GM23338 (cell line): ENCODE measurements around the gene IFIT1B. TPM values are rescaled to one million over a fixed set of nuclear protein-coding genes. Genes with fewer than 3 reads are reported as not detected.

ENCODE experiments used
- ATAC-seq: fragments of 200-7000 bp; cut with Tn5 transposase; 3 replicates; pipeline ENCODE4 v1.9.1; 2020
- DNase-seq: peaks from one replicate; pipeline ENCODE4 v3.0.0-alpha.2; 2015; ENCODE audit warnings: low spot score
- H2AFZ ChIP-seq: fragments of 200-600 bp; sonication (generic); 2 replicates; pipeline ENCODE4 v1.8.0; 2016; ENCODE audit warnings: antibody characterized with exemption, mild to moderate bottlenecking, moderate library complexity
- H3F3A ChIP-seq: fragments of 200-600 bp; sonication (generic); replicated peaks from 2 replicates; pipeline ENCODE4 v1.8.0; 2017; ENCODE audit warnings: antibody characterized with exemption, mixed run types, low read depth
- H3K27ac ChIP-seq: fragments of 200-600 bp; sonication (generic); 2 replicates; pipeline ENCODE4 v1.6.1; 2016; ENCODE audit warnings: low read depth
- H3K27me3 ChIP-seq: fragments of 200-600 bp; sonication (generic); 2 replicates; pipeline ENCODE4 v1.8.0; 2016; ENCODE audit warnings: mild to moderate bottlenecking, mixed run types, moderate library complexity; ENCODE audit not compliant: insufficient read depth
- H3K36me3 ChIP-seq: fragments of 200-600 bp; sonication (generic); 2 replicates; pipeline ENCODE4 v1.8.0; 2016; ENCODE audit warnings: mild to moderate bottlenecking; ENCODE audit not compliant: insufficient read depth
- H3K4me1 ChIP-seq: fragments of 200-600 bp; sonication (generic); 2 replicates; pipeline ENCODE4 v1.8.0; 2016; ENCODE audit warnings: mild to moderate bottlenecking, moderate library complexity; ENCODE audit not compliant: insufficient read depth
- H3K4me2 ChIP-seq: fragments of 200-600 bp; sonication (generic); 2 replicates; pipeline ENCODE4 v1.7.1; 2017; ENCODE audit warnings: mixed run types
- H3K4me3 ChIP-seq: fragments of 200-600 bp; sonication (generic); 2 replicates; pipeline ENCODE4 v1.6.1; 2016; ENCODE audit warnings: mixed run types
- H3K79me2 ChIP-seq: fragments of 200-600 bp; sonication (generic); replicated peaks from 2 replicates; pipeline ENCODE4 v1.8.0; 2017; ENCODE audit warnings: mild to moderate bottlenecking; ENCODE audit not compliant: insufficient read depth
- H3K9me2 ChIP-seq: fragments of 200-600 bp; sonication (generic); 2 replicates; pipeline ENCODE4 v1.8.0; 2017; ENCODE audit not compliant: insufficient read depth
- H4K20me1 ChIP-seq: fragments of 200-600 bp; sonication (generic); replicated peaks from 2 replicates; pipeline ENCODE4 v1.8.0; 2017; ENCODE audit warnings: mild to moderate bottlenecking; ENCODE audit not compliant: insufficient read depth
- H3K27ac Mint-ChIP-seq: 2 replicates; pipeline ENCODE4 v1.8.0; 2020; ENCODE audit warnings: inconsistent platforms, mild to moderate bottlenecking, moderate library complexity, mixed read lengths
- H3K27me3 Mint-ChIP-seq: 3 replicates; pipeline ENCODE4 v1.8.0; 2022; ENCODE audit warnings: low read depth, mild to moderate bottlenecking, moderate library complexity, mixed read lengths, inconsistent platforms; ENCODE audit not compliant: insufficient read depth, poor library complexity
- H3K36me3 Mint-ChIP-seq: 3 replicates; pipeline ENCODE4 v1.8.0; 2021; ENCODE audit warnings: low read depth, mild to moderate bottlenecking, inconsistent platforms, moderate library complexity, mixed read lengths
- H3K4me1 Mint-ChIP-seq: 3 replicates; pipeline ENCODE4 v1.8.0; 2020; ENCODE audit warnings: mild to moderate bottlenecking, inconsistent platforms, mixed read lengths
- H3K4me3 Mint-ChIP-seq: 3 replicates; pipeline ENCODE4 v1.8.0; 2021; ENCODE audit warnings: moderate library complexity, mild to moderate bottlenecking, inconsistent platforms, mixed read lengths
- H3K9me3 Mint-ChIP-seq: 3 replicates; pipeline ENCODE4 v1.8.0; 2020; ENCODE audit warnings: moderate library complexity, mild to moderate bottlenecking, inconsistent platforms, mixed read lengths
- CREB1 ChIP-seq: fragments of 250-450 bp; sonication (Bioruptor Pico); IDR thresholded peaks from 2 replicates; pipeline ENCODE4 v1.5.0; 2020; ENCODE audit warnings: low read depth, mild to moderate bottlenecking, moderate library complexity
- EZH2phosphoT487 ChIP-seq: fragments of 200-600 bp; sonication (generic); IDR thresholded peaks from one replicate; pipeline ENCODE4 v1.8.1; 2018; ENCODE audit warnings: antibody characterized with exemption; ENCODE audit not compliant: unreplicated experiment
- JUNB ChIP-seq: IDR thresholded peaks from one replicate; pipeline ENCODE4 v1.6.1; 2016; ENCODE audit warnings: antibody characterized with exemption; ENCODE audit not compliant: unreplicated experiment
- NANOG ChIP-seq: IDR thresholded peaks from 2 replicates; pipeline ENCODE4 v1.6.1; 2016; ENCODE audit warnings: antibody characterized with exemption, borderline replicate concordance
- POLR2AphosphoS5 ChIP-seq: IDR thresholded peaks from 2 replicates; pipeline ENCODE4 v1.6.1; 2016; ENCODE audit warnings: antibody characterized with exemption, low read depth
- ZNF331 ChIP-seq: fragments of 250-450 bp; sonication (Bioruptor Pico); IDR thresholded peaks from 2 replicates; pipeline ENCODE4 v1.5.0; 2020; ENCODE audit warnings: low read depth, mild to moderate bottlenecking, moderate library complexity
- polyA plus RNA-seq: library from polyadenylated mRNA; unstranded; fragments of >200 nt; fragmentation: Nextera tagmentation; extraction: Ambion mirVana; gene quantifications from 2 replicates; pipeline ENCODE4 v1.2.1, GENCODE V29; 2016
- total RNA-seq: library from RNA; depleted of rRNA; stranded (reverse); fragments of >200 nt; shearing (Covaris generic); gene quantifications from 2 replicates; pipeline ENCODE4 v1.2.3, GENCODE V29; 2014
- TF ChIP-seq, protein P1 (sequence below): IDR thresholded peaks from one replicate; pipeline ENCODE4 v1.6.1; 2018; ENCODE audit warnings: antibody characterized with exemption; ENCODE audit not compliant: unreplicated experiment
- TF ChIP-seq, protein P2 (sequence below): fragments of 250-450 bp; sonication (Bioruptor Pico); IDR thresholded peaks from 2 replicates; pipeline ENCODE4 v1.5.0; 2020; ENCODE audit warnings: mild to moderate bottlenecking, moderate library complexity

IFIT1B gene
- total and polyA plus RNA-seq, 2 experiments from 2014 or later: 0.10 TPM; not detected in 1

DNA sequence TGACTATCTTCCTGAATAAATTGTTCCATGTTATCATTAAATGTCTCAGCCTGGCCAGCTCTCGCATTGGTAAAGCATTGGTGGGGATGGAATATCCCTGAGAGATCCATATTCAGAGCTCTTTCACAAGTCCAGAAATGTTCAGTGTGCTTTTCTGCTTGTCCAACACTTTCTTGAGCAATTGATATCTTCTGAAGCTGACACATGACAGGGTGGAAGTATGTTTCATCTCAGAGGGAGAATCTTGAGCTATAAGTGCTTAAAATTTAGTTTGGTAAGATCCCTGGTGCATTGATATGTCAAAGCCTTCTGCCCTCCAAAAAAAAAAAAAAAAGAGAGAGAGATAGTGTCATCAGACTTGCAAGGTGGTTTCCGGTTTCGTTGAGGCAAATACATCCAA, 42.6 kb upstream of the IFIT1B start:
- H3K36me3 ChIP-seq: no peaks in the 10 kb centered on the region
- H3K27ac ChIP-seq: no peak overlapping the region
- H3K9me3 Mint-ChIP-seq: no peaks in the 10 kb centered on the region
- peaks cover 21% of the 10 kb centered on the region for H3K4me1 Mint-ChIP-seq
- TF ChIP-seq EZH2phosphoT487: no peak
- TF ChIP-seq JUNB: no peak
- TF ChIP-seq, protein P1, sequence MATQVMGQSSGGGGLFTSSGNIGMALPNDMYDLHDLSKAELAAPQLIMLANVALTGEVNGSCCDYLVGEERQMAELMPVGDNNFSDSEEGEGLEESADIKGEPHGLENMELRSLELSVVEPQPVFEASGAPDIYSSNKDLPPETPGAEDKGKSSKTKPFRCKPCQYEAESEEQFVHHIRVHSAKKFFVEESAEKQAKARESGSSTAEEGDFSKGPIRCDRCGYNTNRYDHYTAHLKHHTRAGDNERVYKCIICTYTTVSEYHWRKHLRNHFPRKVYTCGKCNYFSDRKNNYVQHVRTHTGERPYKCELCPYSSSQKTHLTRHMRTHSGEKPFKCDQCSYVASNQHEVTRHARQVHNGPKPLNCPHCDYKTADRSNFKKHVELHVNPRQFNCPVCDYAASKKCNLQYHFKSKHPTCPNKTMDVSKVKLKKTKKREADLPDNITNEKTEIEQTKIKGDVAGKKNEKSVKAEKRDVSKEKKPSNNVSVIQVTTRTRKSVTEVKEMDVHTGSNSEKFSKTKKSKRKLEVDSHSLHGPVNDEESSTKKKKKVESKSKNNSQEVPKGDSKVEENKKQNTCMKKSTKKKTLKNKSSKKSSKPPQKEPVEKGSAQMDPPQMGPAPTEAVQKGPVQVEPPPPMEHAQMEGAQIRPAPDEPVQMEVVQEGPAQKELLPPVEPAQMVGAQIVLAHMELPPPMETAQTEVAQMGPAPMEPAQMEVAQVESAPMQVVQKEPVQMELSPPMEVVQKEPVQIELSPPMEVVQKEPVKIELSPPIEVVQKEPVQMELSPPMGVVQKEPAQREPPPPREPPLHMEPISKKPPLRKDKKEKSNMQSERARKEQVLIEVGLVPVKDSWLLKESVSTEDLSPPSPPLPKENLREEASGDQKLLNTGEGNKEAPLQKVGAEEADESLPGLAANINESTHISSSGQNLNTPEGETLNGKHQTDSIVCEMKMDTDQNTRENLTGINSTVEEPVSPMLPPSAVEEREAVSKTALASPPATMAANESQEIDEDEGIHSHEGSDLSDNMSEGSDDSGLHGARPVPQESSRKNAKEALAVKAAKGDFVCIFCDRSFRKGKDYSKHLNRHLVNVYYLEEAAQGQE: no peak
- TF ChIP-seq, protein P2, sequence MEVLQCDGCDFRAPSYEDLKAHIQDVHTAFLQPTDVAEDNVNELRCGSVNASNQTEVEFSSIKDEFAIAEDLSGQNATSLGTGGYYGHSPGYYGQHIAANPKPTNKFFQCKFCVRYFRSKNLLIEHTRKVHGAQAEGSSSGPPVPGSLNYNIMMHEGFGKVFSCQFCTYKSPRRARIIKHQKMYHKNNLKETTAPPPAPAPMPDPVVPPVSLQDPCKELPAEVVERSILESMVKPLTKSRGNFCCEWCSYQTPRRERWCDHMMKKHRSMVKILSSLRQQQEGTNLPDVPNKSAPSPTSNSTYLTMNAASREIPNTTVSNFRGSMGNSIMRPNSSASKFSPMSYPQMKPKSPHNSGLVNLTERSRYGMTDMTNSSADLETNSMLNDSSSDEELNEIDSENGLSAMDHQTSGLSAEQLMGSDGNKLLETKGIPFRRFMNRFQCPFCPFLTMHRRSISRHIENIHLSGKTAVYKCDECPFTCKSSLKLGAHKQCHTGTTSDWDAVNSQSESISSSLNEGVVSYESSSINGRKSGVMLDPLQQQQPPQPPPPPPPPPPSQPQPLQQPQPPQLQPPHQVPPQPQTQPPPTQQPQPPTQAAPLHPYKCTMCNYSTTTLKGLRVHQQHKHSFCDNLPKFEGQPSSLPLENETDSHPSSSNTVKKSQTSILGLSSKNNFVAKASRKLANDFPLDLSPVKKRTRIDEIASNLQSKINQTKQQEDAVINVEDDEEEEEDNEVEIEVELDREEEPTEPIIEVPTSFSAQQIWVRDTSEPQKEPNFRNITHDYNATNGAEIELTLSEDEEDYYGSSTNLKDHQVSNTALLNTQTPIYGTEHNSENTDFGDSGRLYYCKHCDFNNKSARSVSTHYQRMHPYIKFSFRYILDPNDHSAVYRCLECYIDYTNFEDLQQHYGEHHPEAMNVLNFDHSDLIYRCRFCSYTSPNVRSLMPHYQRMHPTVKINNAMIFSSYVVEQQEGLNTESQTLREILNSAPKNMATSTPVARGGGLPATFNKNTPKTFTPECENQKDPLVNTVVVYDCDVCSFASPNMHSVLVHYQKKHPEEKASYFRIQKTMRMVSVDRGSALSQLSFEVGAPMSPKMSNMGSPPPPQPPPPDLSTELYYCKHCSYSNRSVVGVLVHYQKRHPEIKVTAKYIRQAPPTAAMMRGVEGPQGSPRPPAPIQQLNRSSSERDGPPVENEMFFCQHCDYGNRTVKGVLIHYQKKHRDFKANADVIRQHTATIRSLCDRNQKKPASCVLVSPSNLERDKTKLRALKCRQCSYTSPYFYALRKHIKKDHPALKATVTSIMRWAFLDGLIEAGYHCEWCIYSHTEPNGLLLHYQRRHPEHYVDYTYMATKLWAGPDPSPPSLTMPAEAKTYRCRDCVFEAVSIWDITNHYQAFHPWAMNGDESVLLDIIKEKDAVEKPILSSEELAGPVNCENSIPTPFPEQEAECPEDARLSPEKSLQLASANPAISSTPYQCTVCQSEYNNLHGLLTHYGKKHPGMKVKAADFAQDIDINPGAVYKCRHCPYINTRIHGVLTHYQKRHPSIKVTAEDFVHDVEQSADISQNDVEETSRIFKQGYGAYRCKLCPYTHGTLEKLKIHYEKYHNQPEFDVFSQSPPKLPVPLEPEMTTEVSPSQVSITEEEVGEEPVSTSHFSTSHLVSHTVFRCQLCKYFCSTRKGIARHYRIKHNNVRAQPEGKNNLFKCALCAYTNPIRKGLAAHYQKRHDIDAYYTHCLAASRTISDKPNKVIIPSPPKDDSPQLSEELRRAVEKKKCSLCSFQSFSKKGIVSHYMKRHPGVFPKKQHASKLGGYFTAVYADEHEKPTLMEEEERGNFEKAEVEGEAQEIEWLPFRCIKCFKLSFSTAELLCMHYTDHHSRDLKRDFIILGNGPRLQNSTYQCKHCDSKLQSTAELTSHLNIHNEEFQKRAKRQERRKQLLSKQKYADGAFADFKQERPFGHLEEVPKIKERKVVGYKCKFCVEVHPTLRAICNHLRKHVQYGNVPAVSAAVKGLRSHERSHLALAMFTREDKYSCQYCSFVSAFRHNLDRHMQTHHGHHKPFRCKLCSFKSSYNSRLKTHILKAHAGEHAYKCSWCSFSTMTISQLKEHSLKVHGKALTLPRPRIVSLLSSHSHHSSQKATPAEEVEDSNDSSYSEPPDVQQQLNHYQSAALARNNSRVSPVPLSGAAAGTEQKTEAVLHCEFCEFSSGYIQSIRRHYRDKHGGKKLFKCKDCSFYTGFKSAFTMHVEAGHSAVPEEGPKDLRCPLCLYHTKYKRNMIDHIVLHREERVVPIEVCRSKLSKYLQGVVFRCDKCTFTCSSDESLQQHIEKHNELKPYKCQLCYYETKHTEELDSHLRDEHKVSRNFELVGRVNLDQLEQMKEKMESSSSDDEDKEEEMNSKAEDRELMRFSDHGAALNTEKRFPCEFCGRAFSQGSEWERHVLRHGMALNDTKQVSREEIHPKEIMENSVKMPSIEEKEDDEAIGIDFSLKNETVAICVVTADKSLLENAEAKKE: no peak
- TF ChIP-seq NANOG: no peak
- no peak for TF ChIP-seq ZNF331 (CRISPR knock-in tag)
- TF ChIP-seq CREB1 (CRISPR knock-in tag): no peak
- TF ChIP-seq POLR2AphosphoS5: no peak
- ATAC-seq: no peak
- no peak for DNase-seq
- no peak overlapping the region for H3K4me3 ChIP-seq
- H3K27ac Mint-ChIP-seq: no peak overlapping the region
- H3K4me2 ChIP-seq: no peak overlapping the region
- H2AFZ ChIP-seq: no peak overlapping the region
- H3K9me2 ChIP-seq: peaks cover 14% of the 10 kb centered on the region
- H3K36me3 Mint-ChIP-seq: no peaks in the 10 kb centered on the region
- H3F3A ChIP-seq: no peaks in the 10 kb centered on the region; the same call in 1 of the 2 replicates
- H4K20me1 ChIP-seq: no peaks in the 10 kb centered on the region
- no peaks in the 10 kb centered on the region for H3K79me2 ChIP-seq
- H3K27me3 ChIP-seq: no peaks in the 10 kb centered on the region
- H3K27me3 Mint-ChIP-seq: peaks cover 20% of the 10 kb centered on the region
- H3K4me1 ChIP-seq: peaks cover 22% of the 10 kb centered on the region
- no peak overlapping the region for H3K4me3 Mint-ChIP-seq
